ENCODE data around the gene IL1R2.

GRCh38 chr2:101985101-101985792 lies 6.5 kb upstream of the IL1R2 start:
- TF ChIP-seq CTCF (conservative IDR thresholded peaks at IDR 0.05; ENCODE audit: low read length): no peak
- no peak for TF ChIP-seq EZH2phosphoT487 (IDR thresholded peaks at IDR 0.05; ENCODE audit: borderline replicate concordance, low read depth, low read length)

Measured in OCI-LY7 (cell line).